BJ (cell line): ENCODE data around the gene RNASE4. TPM values are rescaled to one million over a fixed set of nuclear protein-coding genes. Genes with fewer than 3 reads are reported as not detected.
"Not testable (repeated sequence)": the region's sequence is repeated elsewhere in the genome, so short reads cannot be mapped to it uniquely, and the experiment has no call there.

Experiments
- CTCF ChIA-PET: fragments of 350-600 bp; formaldehyde crosslinking; extraction: SDS; loops from one replicate; lab custom pipeline; 2021; ENCODE audit warnings: antibody characterized with exemption, inconsistent platforms; lab: Yijun Ruan, JAX
- POLR2A ChIA-PET: fragments of 300-600 bp; sonication (Branson Sonifier 250); formaldehyde crosslinking; extraction: SDS; loops from one replicate; lab custom pipeline; 2021; ENCODE audit warnings: antibody characterized with exemption; lab: Charles Lee
- DNase-seq: peaks from one replicate; pipeline ENCODE4 v3.0.0-alpha.2; 2011; ENCODE audit warnings: low read depth
- H3K27me3 ChIP-seq: 2 replicates; pipeline ENCODE4 v1.6.0; 2011; ENCODE audit warnings: low read length; ENCODE audit not compliant: control insufficient read depth, insufficient read depth
- H3K36me3 ChIP-seq: 2 replicates; pipeline ENCODE4 v1.5.1; 2011; ENCODE audit warnings: low read length; ENCODE audit not compliant: control insufficient read depth, insufficient read depth
- H3K4me3 ChIP-seq: 2 replicates; pipeline ENCODE4 v1.5.1; 2011; ENCODE audit warnings: low read depth, mild to moderate bottlenecking, control low read depth, low read length
- polyA plus RNA-seq: library from polyadenylated mRNA; depleted of rRNA; stranded (reverse); fragments of >200 nt; gene quantifications from 2 replicates; pipeline ENCODE4 v1.2.3, GENCODE V29; 2011
- TF ChIP-seq, protein P1 (sequence below): IDR thresholded peaks from 2 replicates; pipeline ENCODE4 v1.5.1; 2011; ENCODE audit warnings: low read depth, mild to moderate bottlenecking, control low read depth, inconsistent platforms, low read length, moderate library complexity; ENCODE audit not compliant: insufficient read depth

RNASE4 gene
- polyA plus RNA-seq, 1 experiment: 42.4 TPM

DNA sequence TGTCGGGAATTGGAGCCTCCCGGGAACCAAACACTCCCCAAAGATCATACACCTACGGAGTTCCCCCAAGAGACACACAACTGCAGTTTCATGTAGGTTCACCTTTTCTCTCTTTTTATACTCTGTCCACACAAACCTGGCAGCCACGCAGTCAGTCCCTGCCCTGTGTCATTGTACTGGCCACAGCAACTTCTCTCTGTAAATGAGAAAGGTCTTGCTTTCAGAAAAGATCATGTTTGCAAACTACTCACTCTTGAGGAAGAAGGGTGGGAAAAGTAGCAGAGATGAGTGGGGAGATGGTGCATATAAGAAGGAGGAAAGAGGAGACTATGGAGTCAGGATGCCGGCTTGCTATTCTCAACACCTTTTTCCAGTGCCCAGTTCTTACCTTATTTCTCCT, 14.6 kb downstream of the RNASE4 start:
- POLR2A ChIA-PET: no interaction called here
- Histone ChIP-seq H3K4me3 (no peak overlapping the region), H3K36me3 (no peaks in the 10 kb centered on the region), H3K27me3 (no peaks in the 10 kb centered on the region)
- no peak for DNase-seq
- TF ChIP-seq, protein P1, sequence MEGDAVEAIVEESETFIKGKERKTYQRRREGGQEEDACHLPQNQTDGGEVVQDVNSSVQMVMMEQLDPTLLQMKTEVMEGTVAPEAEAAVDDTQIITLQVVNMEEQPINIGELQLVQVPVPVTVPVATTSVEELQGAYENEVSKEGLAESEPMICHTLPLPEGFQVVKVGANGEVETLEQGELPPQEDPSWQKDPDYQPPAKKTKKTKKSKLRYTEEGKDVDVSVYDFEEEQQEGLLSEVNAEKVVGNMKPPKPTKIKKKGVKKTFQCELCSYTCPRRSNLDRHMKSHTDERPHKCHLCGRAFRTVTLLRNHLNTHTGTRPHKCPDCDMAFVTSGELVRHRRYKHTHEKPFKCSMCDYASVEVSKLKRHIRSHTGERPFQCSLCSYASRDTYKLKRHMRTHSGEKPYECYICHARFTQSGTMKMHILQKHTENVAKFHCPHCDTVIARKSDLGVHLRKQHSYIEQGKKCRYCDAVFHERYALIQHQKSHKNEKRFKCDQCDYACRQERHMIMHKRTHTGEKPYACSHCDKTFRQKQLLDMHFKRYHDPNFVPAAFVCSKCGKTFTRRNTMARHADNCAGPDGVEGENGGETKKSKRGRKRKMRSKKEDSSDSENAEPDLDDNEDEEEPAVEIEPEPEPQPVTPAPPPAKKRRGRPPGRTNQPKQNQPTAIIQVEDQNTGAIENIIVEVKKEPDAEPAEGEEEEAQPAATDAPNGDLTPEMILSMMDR: no peak
- CTCF ChIA-PET: interaction anchor here (0.9 kb wide), 1 partner anchor 157 kb away, joined by 3 read pairs; no protein-coding TSS in a partner anchor

DNA sequence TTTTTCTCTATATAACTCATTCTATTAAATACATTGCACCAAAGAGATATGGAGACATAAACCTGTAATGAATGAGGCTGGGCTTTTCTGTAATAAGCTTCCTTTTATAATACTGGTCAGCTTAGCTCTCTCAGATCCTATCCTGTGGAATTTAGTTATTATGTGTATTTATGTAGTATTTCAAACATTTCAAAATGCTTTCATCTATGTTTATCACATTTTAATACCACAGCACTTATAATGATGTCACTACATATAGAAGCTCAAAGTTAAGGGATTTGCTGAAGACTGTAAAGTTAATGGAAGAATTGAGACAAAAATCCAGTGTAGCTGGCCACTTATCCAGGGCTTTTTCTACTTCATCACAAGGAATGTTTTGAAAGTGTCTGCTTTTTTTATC, 15.6 kb downstream of the RNASE4 start:
- Histone ChIP-seq H3K4me3 (no peak overlapping the region), H3K36me3 (no peaks in the 10 kb centered on the region), H3K27me3 (no peaks in the 10 kb centered on the region)
- CTCF ChIA-PET: interaction anchor here (1.1 to 1.7 kb wide), 3 partner anchors 9 to 158 kb away, joined by 4 to 8 read pairs (median 5); no protein-coding TSS in a partner anchor
- no peak for DNase-seq
- TF ChIP-seq, protein P1: no peak
- POLR2A ChIA-PET: no interaction called here

DNA sequence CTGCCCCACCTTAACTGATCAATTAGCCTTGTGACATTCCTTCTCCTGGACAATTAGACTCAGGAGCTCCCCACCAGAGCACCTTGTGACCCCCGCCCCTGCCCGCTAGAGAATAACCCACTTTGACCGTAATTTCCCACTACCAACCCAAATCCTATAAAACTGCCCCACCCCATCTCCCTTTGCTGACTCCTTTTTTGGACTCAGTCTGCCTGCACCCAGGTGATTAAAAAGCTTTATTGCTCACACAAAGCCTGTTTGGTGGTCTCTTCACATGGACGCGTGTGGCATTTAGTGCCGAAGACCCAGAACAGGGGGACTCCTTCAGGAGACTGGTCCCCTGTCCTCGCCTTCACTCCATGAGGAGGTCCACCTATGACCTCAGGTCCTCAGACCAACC, 16.6 kb downstream of the RNASE4 start:
- DNase-seq, H3K4me3 ChIP-seq, POLR2A ChIA-PET, H3K36me3 ChIP-seq, H3K27me3 ChIP-seq: not testable (repeated sequence)
- CTCF ChIA-PET: interaction anchor here (0.6 to 1.7 kb wide), 2 partner anchors 9 to 155 kb away, joined by 3 to 5 read pairs; no protein-coding TSS in a partner anchor

DNA sequence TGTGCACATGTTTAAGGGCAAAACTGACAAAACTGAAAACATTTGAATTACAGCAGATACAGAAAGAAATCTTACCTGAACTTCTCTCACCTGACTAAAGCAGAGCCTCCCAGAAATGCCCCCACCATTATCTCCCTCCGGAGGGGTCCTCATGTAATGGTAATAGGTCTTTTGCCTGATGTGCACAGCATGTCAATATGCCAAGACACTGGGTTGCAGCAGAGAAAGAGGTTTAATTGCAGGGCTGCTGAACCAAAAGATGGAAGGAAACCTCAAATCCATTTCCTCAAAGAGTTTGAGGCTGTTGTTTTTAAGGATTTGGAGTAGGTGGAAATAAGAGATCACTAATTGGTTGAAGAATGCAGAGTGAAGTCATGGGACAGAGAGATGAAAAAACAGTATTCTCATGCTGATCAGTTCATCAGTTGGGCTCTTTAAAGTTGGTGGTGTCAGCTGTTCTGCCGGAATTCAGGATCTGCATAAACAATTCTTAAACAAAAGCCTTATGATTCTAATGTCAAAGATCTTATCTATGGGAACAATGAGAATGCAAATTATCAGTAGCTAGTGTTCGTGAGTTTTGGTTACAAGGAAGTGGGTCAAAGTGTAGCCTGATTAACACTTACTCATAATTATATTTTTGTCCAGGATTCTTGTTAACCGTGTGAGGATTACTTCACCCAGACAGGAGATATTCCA, 22.4 kb downstream of the RNASE4 start:
- CTCF ChIA-PET: interaction anchor here (0.6 to 1.6 kb wide), 3 partner anchors 10 to 442 kb away, joined by 3 to 5 read pairs (median 3); no protein-coding TSS in a partner anchor
- TF ChIP-seq, protein P1: no peak
- Histone ChIP-seq H3K4me3 (no peak overlapping the region), H3K27me3 (no peaks in the 10 kb centered on the region), H3K36me3 (no peaks in the 10 kb centered on the region)
- no peak for DNase-seq
- POLR2A ChIA-PET: no interaction called here

DNA sequence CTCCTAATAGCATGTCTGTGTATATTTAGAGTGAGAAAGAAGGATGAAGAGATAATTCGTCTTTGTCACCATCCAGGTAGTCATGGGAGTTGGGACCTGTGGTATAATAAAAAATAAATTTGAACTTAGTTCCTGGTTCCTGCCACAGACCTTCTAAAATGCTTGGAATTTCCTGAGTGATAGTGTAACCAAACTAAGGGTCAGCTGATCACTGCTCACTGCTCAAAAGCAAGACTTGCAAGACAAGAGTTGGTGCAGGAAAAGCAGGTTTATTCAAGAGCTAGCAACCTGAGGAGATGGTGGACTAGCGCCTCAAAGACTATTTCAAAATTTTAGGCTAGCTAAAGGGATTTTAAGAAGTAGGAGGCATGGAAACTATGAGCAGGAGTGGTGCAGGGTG, 23.3 kb downstream of the RNASE4 start:
- no peak overlapping the region for H3K4me3 ChIP-seq
- CTCF ChIA-PET: interaction anchor here (1.6 kb wide), 1 partner anchor 16 kb away, joined by 5 read pairs; no protein-coding TSS in a partner anchor
- TF ChIP-seq, protein P1: no peak
- H3K27me3 ChIP-seq: no peaks in the 10 kb centered on the region
- no peak for DNase-seq
- H3K36me3 ChIP-seq: no peaks in the 10 kb centered on the region
- POLR2A ChIA-PET: no interaction called here
